ENCODE data around the gene PARP9.
"Not testable (repeated sequence)": the region's sequence is repeated elsewhere in the genome, so short reads cannot be mapped to it uniquely, and the experiment has no call there.

PARP9 gene

GRCh38 chr3:122572940-122573412 lies 8.9 kb upstream of the PARP9 start:
- DNase-seq, result no peak

GRCh38 chr3:122568755-122569154 lies 4.7 kb upstream of the PARP9 start:
- DNase-seq, result no peak

GRCh38 chr3:122568131-122568530 lies 4.0 kb upstream of the PARP9 start:
- not testable (repeated sequence) for DNase-seq

GRCh38 chr3:122563717-122564025 lies 429 bp downstream of the PARP9 start:
- DNase-seq, result no peak

- no peak for DNase-seq
Measured at GRCh38 chr3:122562923-122563716, 980 bp downstream of the PARP9 start.

- DNase-seq, result peak; percentile 31
Measured at GRCh38 chr3:122560680-122561079, 3.4 kb downstream of the PARP9 start.

- no peak for DNase-seq
Measured at GRCh38 chr3:122559906-122560305, 4.2 kb downstream of the PARP9 start.

- DNase-seq, result no peak
Measured at GRCh38 chr3:122558605-122559004, 5.5 kb downstream of the PARP9 start.

GRCh38 chr3:122557356-122557755 lies 6.7 kb downstream of the PARP9 start:
- no peak for DNase-seq

- no peak for DNase-seq
Measured at GRCh38 chr3:122555275-122556071, 8.6 kb downstream of the PARP9 start.

GRCh38 chr3:122553171-122553570 lies 10.9 kb downstream of the PARP9 start:
- DNase-seq, result no peak

GRCh38 chr3:122548619-122549018 lies 15.5 kb downstream of the PARP9 start:
- no peak for DNase-seq

- DNase-seq, result no peak
Measured at GRCh38 chr3:122548076-122548475, 16.0 kb downstream of the PARP9 start.

- no peak for DNase-seq
Measured at GRCh38 chr3:122546151-122546550, 17.9 kb downstream of the PARP9 start.

- DNase-seq, result no peak
Measured at GRCh38 chr3:122538956-122539490, 25.1 kb downstream of the PARP9 start.

- DNase-seq, result no peak
Measured at GRCh38 chr3:122536632-122537001, 27.5 kb downstream of the PARP9 start.

GRCh38 chr3:122535964-122536631 lies 28.0 kb downstream of the PARP9 start:
- DNase-seq, result no peak

- no peak for DNase-seq
Measured at GRCh38 chr3:122533931-122534334, 30.2 kb downstream of the PARP9 start.

- DNase-seq, result no peak
Measured at GRCh38 chr3:122533480-122533879, 30.6 kb downstream of the PARP9 start.

- DNase-seq, result no peak
Measured at GRCh38 chr3:122530164-122530563, 33.9 kb downstream of the PARP9 start.

GRCh38 chr3:122523317-122523716 lies 40.8 kb downstream of the PARP9 start:
- no peak for DNase-seq

GRCh38 chr3:122520861-122521260 lies 43.2 kb downstream of the PARP9 start:
- DNase-seq, result no peak

- no peak for DNase-seq
Measured at GRCh38 chr3:122519693-122520092, 44.4 kb downstream of the PARP9 start.
